H1 (cell line): Measurements from ENCODE around the gene C1orf146. TPM values are rescaled to one million over a fixed set of nuclear protein-coding genes. Genes with fewer than 3 reads are reported as not detected.

Source experiments
- CTCF ChIA-PET: fragments of 300-600 bp; sonication (Branson Sonifier 250); formaldehyde crosslinking; loops from one replicate; lab custom pipeline; 2021; ENCODE audit not compliant: partially characterized antibody; lab: Charles Lee
- POLR2A ChIA-PET: fragments of 300-600 bp; sonication (Branson Sonifier 250); formaldehyde crosslinking; loops from one replicate; lab custom pipeline; 2021; ENCODE audit warnings: inconsistent platforms; ENCODE audit not compliant: partially characterized antibody; lab: Charles Lee
- DNase-seq, 2 experiments: peaks; one replicate each; pipeline versions ENCODE4 v3.0.0 to v3.0.0-alpha.2; 2010 to 2022; ENCODE audit warnings: low spot score in 2 of 2, low read depth in 1 of 2, mixed read lengths in 1 of 2
- FAIRE-seq: peaks from 2 replicates; lab custom pipeline; 2011; peaks lifted over from hg19 to GRCh38; lab: Jason Lieb, UNC
- H2AFZ ChIP-seq: 2 replicates; pipeline ENCODE4 v1.8.1; 2012; ENCODE audit warnings: low read length, inconsistent platforms
- H2AK5ac ChIP-seq: 2 replicates; pipeline ENCODE4 v1.6.1; 2013; ENCODE audit warnings: low read depth, low read length
- H2BK120ac ChIP-seq: replicated peaks from 2 replicates; pipeline ENCODE3; 2013; ENCODE audit warnings: low read depth, low read length, inconsistent platforms
- H2BK12ac ChIP-seq: 2 replicates; pipeline ENCODE4 v1.6.1; 2013; ENCODE audit warnings: low read depth, low read length
- H2BK15ac ChIP-seq: 2 replicates; pipeline ENCODE4 v1.6.1; 2013; ENCODE audit warnings: low read length
- H2BK20ac ChIP-seq: 2 replicates; pipeline ENCODE4 v1.6.1; 2013; ENCODE audit warnings: low read length
- H2BK5ac ChIP-seq: 2 replicates; pipeline ENCODE4 v1.6.1; 2013; ENCODE audit warnings: low read depth, low read length
- H3K14ac ChIP-seq: 2 replicates; pipeline ENCODE4 v1.6.1; 2013; ENCODE audit warnings: inconsistent platforms; ENCODE audit not compliant: insufficient read length
- H3K18ac ChIP-seq: 2 replicates; pipeline ENCODE4 v1.6.1; 2013; ENCODE audit warnings: low read length; ENCODE audit errors: extremely low read depth
- H3K23ac ChIP-seq: 2 replicates; pipeline ENCODE4 v1.6.1; 2013; ENCODE audit warnings: inconsistent platforms; ENCODE audit not compliant: insufficient read length
- H3K23me2 ChIP-seq: 2 replicates; pipeline ENCODE4 v1.6.1; 2013; ENCODE audit warnings: low read depth, low read length
- H3K27ac ChIP-seq: 2 replicates; pipeline ENCODE4 v1.6.1; 2011; ENCODE audit warnings: low read depth, low read length, inconsistent platforms
- H3K27me3 ChIP-seq, 4 experiments: replicated peaks in 1 of 4; 1 replicate in 1 of 4; 2 replicates in 3 of 4; pipeline versions ENCODE4 v1.6.1 to v1.8.1; 2011 to 2013; ENCODE audit warnings: low read length in 3 of 4, mild to moderate bottlenecking in 3 of 4, inconsistent platforms in 2 of 4, mixed read lengths in 2 of 4, moderate library complexity in 1 of 4; ENCODE audit not compliant: control insufficient read depth in 3 of 4, insufficient read depth in 3 of 4; ENCODE audit errors: extremely low read depth in 1 of 4
- H3K36me3 ChIP-seq, 4 experiments: 2 replicates each; pipeline versions ENCODE4 v1.6.1 to v1.8.1; 2011 to 2013; ENCODE audit warnings: mild to moderate bottlenecking in 4 of 4, low read length in 3 of 4, moderate library complexity in 2 of 4, control low read depth in 1 of 4, inconsistent platforms in 1 of 4; ENCODE audit not compliant: insufficient read depth in 4 of 4, control insufficient read depth in 2 of 4
- H3K4ac ChIP-seq: replicated peaks from 2 replicates; pipeline ENCODE3; 2013; ENCODE audit warnings: low read length, low read depth, mixed read lengths, inconsistent platforms; ENCODE audit not compliant: insufficient read length
- H3K4me1 ChIP-seq, 4 experiments: replicated peaks in 1 of 4; 1 replicate in 1 of 4; 2 replicates in 3 of 4; pipeline versions ENCODE4 v1.6.1 to v1.8.1; 2011 to 2013; ENCODE audit warnings: low read length in 3 of 4, inconsistent platforms in 2 of 4, mixed read lengths in 1 of 4; ENCODE audit not compliant: insufficient read depth in 4 of 4, control insufficient read depth in 3 of 4
- H3K4me2 ChIP-seq, 2 experiments: 2 replicates each; pipeline versions ENCODE4 v1.6.1 to v1.8.1; 2011 to 2013; ENCODE audit warnings: low read depth in 2 of 2, low read length in 2 of 2, control low read depth in 1 of 2, inconsistent platforms in 1 of 2, mild to moderate bottlenecking in 1 of 2; ENCODE audit not compliant: insufficient read depth in 1 of 2
- H3K4me3 ChIP-seq, 4 experiments: fragments of 200-600, 300-600 bp in 1 of 4; sonication (generic), shearing (Covaris generic), sonication (Bioruptor Twin) in 1 of 4; 2 replicates each; pipeline versions ENCODE4 v1.5.1 to v1.8.1; 2011 to 2016; ENCODE audit warnings: low read length in 4 of 4, low read depth in 3 of 4, control low read depth in 2 of 4, inconsistent platforms in 2 of 4, mild to moderate bottlenecking in 2 of 4, mixed read lengths in 1 of 4, moderate library complexity in 1 of 4; ENCODE audit not compliant: insufficient read depth in 2 of 4; ENCODE audit errors: extremely low read depth in 1 of 4
- H3K56ac ChIP-seq: replicated peaks from 2 replicates; pipeline ENCODE3; 2013; ENCODE audit warnings: low read depth, mild to moderate bottlenecking, mixed read lengths, low read length, inconsistent platforms; ENCODE audit not compliant: insufficient read length
- H3K79me1 ChIP-seq: 2 replicates; pipeline ENCODE4 v1.6.1; 2013; ENCODE audit warnings: low read depth, low read length, control low read depth
- H3K79me2 ChIP-seq, 2 experiments: 2 replicates each; pipeline versions ENCODE4 v1.6.1 to v1.8.1; 2012 to 2013; ENCODE audit warnings: low read length in 2 of 2, mild to moderate bottlenecking in 2 of 2, inconsistent platforms in 1 of 2; ENCODE audit not compliant: insufficient read depth in 2 of 2, control insufficient read depth in 1 of 2
- H3K9ac ChIP-seq, 4 experiments: replicated peaks in 1 of 4; 1 replicate in 1 of 4; 2 replicates in 3 of 4; pipeline versions ENCODE4 v1.6.1 to v1.8.1; 2011 to 2013; ENCODE audit warnings: low read depth in 3 of 4, low read length in 3 of 4, control low read depth in 2 of 4, mild to moderate bottlenecking in 2 of 4, moderate library complexity in 2 of 4, inconsistent platforms in 1 of 4; ENCODE audit errors: extremely low read depth in 1 of 4
- H3K9me3 ChIP-seq, 2 experiments: 2 replicates each; pipeline versions ENCODE4 v1.6.1 to v1.8.1; 2012 to 2013; ENCODE audit warnings: mild to moderate bottlenecking in 2 of 2, moderate library complexity in 2 of 2, control low read depth in 1 of 2, inconsistent platforms in 1 of 2, low read depth in 1 of 2, low read length in 1 of 2, mixed read lengths in 1 of 2; ENCODE audit not compliant: insufficient read depth in 2 of 2
- H4K20me1 ChIP-seq, 2 experiments: replicated peaks in 1 of 2; 2 replicates each; pipeline versions ENCODE3 to v1.8.1; 2011 to 2013; ENCODE audit warnings: inconsistent platforms in 2 of 2, low read length in 2 of 2, mild to moderate bottlenecking in 1 of 2; ENCODE audit not compliant: insufficient read depth in 2 of 2, control insufficient read depth in 1 of 2
- H4K5ac ChIP-seq: 2 replicates; pipeline ENCODE4 v1.6.1; 2013; ENCODE audit warnings: low read length, low read depth, mixed read lengths, inconsistent platforms; ENCODE audit not compliant: insufficient read length
- H4K8ac ChIP-seq: 2 replicates; pipeline ENCODE4 v1.8.0; 2013; ENCODE audit warnings: mild to moderate bottlenecking, moderate library complexity, low read length, inconsistent platforms; ENCODE audit not compliant: insufficient read depth; ENCODE audit errors: extremely low read depth
- H4K91ac ChIP-seq: replicated peaks from 2 replicates; pipeline ENCODE3; 2013; ENCODE audit warnings: low read length, mixed read lengths, inconsistent platforms; ENCODE audit not compliant: insufficient read length
- BACH1 ChIP-seq: IDR thresholded peaks from 2 replicates; pipeline ENCODE4 v1.6.1; 2012; ENCODE audit warnings: low read length, improper control_type of control experiment
- CBX8 ChIP-seq: fragments of 300-800, 300-1000 bp; sonication (generic); IDR thresholded peaks from 2 replicates; pipeline ENCODE4 v1.7.1; 2016; ENCODE audit warnings: low read depth, low read length, borderline replicate concordance
- CTCF ChIP-seq, 3 experiments: IDR thresholded peaks; 1 replicate in 2 of 3; 2 replicates in 1 of 3; pipeline versions ENCODE4 v1.5.1 to v1.6.1; 2011; ENCODE audit warnings: low read length in 3 of 3, mild to moderate bottlenecking in 3 of 3, inconsistent platforms in 2 of 3, low read depth in 1 of 3, moderate library complexity in 1 of 3; ENCODE audit not compliant: insufficient read depth in 1 of 3; ENCODE audit errors: control extremely low read depth in 1 of 3
- GABPA ChIP-seq: IDR thresholded peaks from 2 replicates; pipeline ENCODE4 v1.6.1; 2011; ENCODE audit warnings: mild to moderate bottlenecking, low read length, moderate library complexity, borderline replicate concordance; ENCODE audit not compliant: insufficient read depth
- HDAC6 ChIP-seq: IDR thresholded peaks from one replicate; pipeline ENCODE4 v1.7.1; 2012; ENCODE audit warnings: low read depth, mild to moderate bottlenecking, inconsistent platforms, low read length, moderate library complexity
- JUN ChIP-seq: IDR thresholded peaks from 2 replicates; pipeline ENCODE4 v1.6.1; 2011; ENCODE audit warnings: low read depth, mild to moderate bottlenecking, improper control_type of control experiment, low read length
- MAFK ChIP-seq: IDR thresholded peaks from 2 replicates; pipeline ENCODE4 v1.6.1; 2012; ENCODE audit warnings: low read depth, mild to moderate bottlenecking, improper control_type of control experiment, low read length
- MAX ChIP-seq: IDR thresholded peaks from 2 replicates; pipeline ENCODE4 v1.6.1; 2012; ENCODE audit warnings: inconsistent platforms
- PHF8 ChIP-seq: fragments of 200-600 bp; sonication (generic); conservative IDR thresholded peaks from 2 replicates; pipeline ENCODE4 v1.7.1; 2012; ENCODE audit warnings: low read depth, mild to moderate bottlenecking, inconsistent platforms, low read length, moderate library complexity
- SP4 ChIP-seq: IDR thresholded peaks from 2 replicates; pipeline ENCODE4 v1.6.1; 2012; ENCODE audit warnings: low read length, inconsistent platforms
- TEAD4 ChIP-seq: IDR thresholded peaks from 2 replicates; pipeline ENCODE4 v1.6.1; 2012; ENCODE audit warnings: low read depth, low read length, inconsistent platforms, mixed read lengths
- ZNF274 ChIP-seq: IDR thresholded peaks from 2 replicates; pipeline ENCODE4 v1.7.0; 2012; ENCODE audit warnings: low read length, borderline replicate concordance; ENCODE audit errors: extremely low read depth
- WGBS, 2 experiments: shearing (Covaris generic) in 1 of 2; methylation state at CpG; one replicate each; pipeline versions ENCODE4 v1.1.6 to v1.1.7; 2013 to 2015; ENCODE audit warnings: low lambda C conversion rate in 2 of 2, mixed read lengths in 2 of 2, inconsistent platforms in 1 of 2, low coverage in 1 of 2, missing lambda C conversion rate in 1 of 2; ENCODE audit not compliant: insufficient replicate concordance in 2 of 2, insufficient coverage in 1 of 2, insufficient read length in 1 of 2; ENCODE audit errors: extremely low coverage in 1 of 2, missing lambda C conversion rate in 1 of 2; 5-methylcytosine and 5-hydroxymethylcytosine counted together
- polyA plus RNA-seq, 7 experiments: library from polyadenylated mRNA; depleted of rRNA in 3 of 7; stranded (reverse) in 5 of 7; unstranded in 2 of 7; fragments of >200 nt in 5 of 7; fragments of 200-250 nt in 2 of 7; gene quantifications; 1 replicate in 5 of 7; 2 replicates in 1 of 7; 4 replicates in 1 of 7; pipeline versions ENCODE4 v1.2.1 to v1.2.3, GENCODE V29; 2011 to 2013; ENCODE audit warnings: missing spikeins in 2 of 7, mixed read lengths in 2 of 7
- total RNA-seq: library from RNA; stranded (reverse); fragmentation: NEBNext Ultra II Directional; extraction: Animal tissue kit (Norgen Biotek cat#: 25700); gene quantifications from 2 replicates; pipeline ENCODE4 v1.2.1, GENCODE V29; 2021

C1orf146 gene
- total and polyA plus RNA-seq, 2 of the 8 experiments (the other 6 are each of a cell fraction or from before 2014, with no cell fraction given) = not detected

GRCh38 chr1:92168657-92169056 is 49.1 kb upstream of the C1orf146 start:
- no peak overlapping the region for H3K27ac ChIP-seq
- H3K23me2 ChIP-seq = no peaks in the 10 kb centered on the region
- H2BK15ac ChIP-seq = no peak overlapping the region
- CTCF ChIA-PET = interaction anchor here (0.5 to 1.2 kb wide), 5 partner anchors 11 to 1201 kb away, joined by 3 read pairs; no protein-coding TSS in a partner anchor
- no peak overlapping the region for H4K8ac ChIP-seq
- WGBS, 2 experiments = 81% methylated on average over 5 of the region's 5 CpGs; no CpG with 5 or more reads in 1 of the 2 experiments
- H2AFZ ChIP-seq = no peak overlapping the region
- H4K91ac ChIP-seq = no peak overlapping the region
- no peaks in the 10 kb centered on the region for H3K4me1 ChIP-seq
- H2BK5ac ChIP-seq = no peak overlapping the region
- no peak overlapping the region for H3K56ac ChIP-seq
- no peak for DNase-seq
- H3K36me3 ChIP-seq = no peaks in the 10 kb centered on the region
- H3K79me1 ChIP-seq = no peaks in the 10 kb centered on the region
- H3K14ac ChIP-seq = no peak overlapping the region
- no peak overlapping the region for H2BK12ac ChIP-seq
- H4K20me1 ChIP-seq = no peaks in the 10 kb centered on the region
- no peaks in the 10 kb centered on the region for H3K79me2 ChIP-seq
- no peak overlapping the region for H2BK120ac ChIP-seq
- H3K9ac ChIP-seq = no peak overlapping the region
- H3K4ac ChIP-seq = no peak overlapping the region
- no peak overlapping the region for H3K4me3 ChIP-seq
- no peak overlapping the region for H3K23ac ChIP-seq
- H4K5ac ChIP-seq = no peak overlapping the region
- no peaks in the 10 kb centered on the region for H3K9me3 ChIP-seq
- no peak overlapping the region for H2BK20ac ChIP-seq
- no peak overlapping the region for H2AK5ac ChIP-seq
- no peak overlapping the region for H3K4me2 ChIP-seq
- no peaks in the 10 kb centered on the region for H3K27me3 ChIP-seq
- FAIRE-seq = no peak
- POLR2A ChIA-PET = no interaction called here
- H3K18ac ChIP-seq = no peak overlapping the region
- TF ChIP-seq MAX (no peak), HDAC6 (no peak), ZNF274 (no peak), BACH1 (no peak), MAFK (no peak), PHF8 (no peak), CBX8 (no peak), JUN (no peak), SP4 (no peak), CTCF (IDR thresholded peaks at IDR 0.05; ENCODE audit: control extremely low read depth in 1 of 3, insufficient read depth in 1 of 3, low read depth in 1 of 3, low read length in 3 of 3) (no peak), TEAD4 (no peak), GABPA (no peak)
